Peyer's patch (tissue), 4 donors: ENCODE data around the gene POU6F1.

ENCODE experiments used
- CTCF ChIP-seq, 6 experiments: fragments of 450-650 bp in 4 of 6; fragments of 200-600 bp in 2 of 6; sonication (generic) in 1 of 6; IDR thresholded peaks; one replicate each; pipeline ENCODE4 v1.5.1; 2017 to 2019; ENCODE audit warnings: antibody characterized with exemption in 6 of 6, mild to moderate bottlenecking in 3 of 6, moderate library complexity in 1 of 6
- POLR2A ChIP-seq, 2 donors: fragments of 450-650 bp; IDR thresholded peaks; one replicate each; pipeline ENCODE4 v1.5.1; 2017; ENCODE audit warnings: antibody characterized with exemption in 2 of 2, mild to moderate bottlenecking in 2 of 2, moderate library complexity in 2 of 2

GRCh38 chr12:51192284-51192671 lies 25.6 kb downstream of the POU6F1 start:
- TF ChIP-seq POLR2A (IDR thresholded peaks at IDR 0.05) (no peak), CTCF (IDR thresholded peaks at IDR 0.05) (no peak)
